Stimulated activated CD4-positive, alpha-beta T cell treated with anti-CD3 and anti-CD28 coated beads, Interleukin-1b, Interleukin-23, amount 100 ng/mL, for 24 hours (primary cell): Measurements from ENCODE around the gene DENND1B.
A peak's percentile ranks its signal among the peaks of the same experiment; 100 is the strongest.
"Not testable (repeated sequence)": the region's sequence is repeated elsewhere in the genome, so short reads cannot be mapped to it uniquely, and the experiment has no call there.

Experiments used
- DNase-seq, 4 experiments: peaks; one replicate each; pipeline ENCODE4 v3.0.0-alpha.2; 2020; ENCODE audit warnings: low read depth in 4 of 4, low spot score in 1 of 4

Gene DENND1B

DNA sequence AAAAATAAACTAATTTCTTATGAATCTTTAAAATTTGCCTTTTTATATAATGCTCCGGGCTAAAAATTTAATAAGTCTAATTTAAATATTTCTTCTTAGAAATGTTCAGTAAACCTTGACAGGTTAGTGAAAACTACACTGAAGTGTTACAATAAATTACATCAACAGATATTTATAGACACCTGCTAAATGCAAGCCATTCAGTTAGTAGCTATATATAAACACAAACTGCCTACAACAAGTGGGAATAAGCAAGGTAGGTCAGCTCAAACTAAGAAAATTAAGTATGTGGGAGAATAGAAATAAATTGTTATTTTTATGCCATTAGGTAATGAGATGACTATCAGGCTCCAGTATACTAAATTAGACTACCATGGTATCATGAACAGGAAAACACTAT is 215.6 kb downstream of the DENND1B start:
- no peak for DNase-seq

DNA sequence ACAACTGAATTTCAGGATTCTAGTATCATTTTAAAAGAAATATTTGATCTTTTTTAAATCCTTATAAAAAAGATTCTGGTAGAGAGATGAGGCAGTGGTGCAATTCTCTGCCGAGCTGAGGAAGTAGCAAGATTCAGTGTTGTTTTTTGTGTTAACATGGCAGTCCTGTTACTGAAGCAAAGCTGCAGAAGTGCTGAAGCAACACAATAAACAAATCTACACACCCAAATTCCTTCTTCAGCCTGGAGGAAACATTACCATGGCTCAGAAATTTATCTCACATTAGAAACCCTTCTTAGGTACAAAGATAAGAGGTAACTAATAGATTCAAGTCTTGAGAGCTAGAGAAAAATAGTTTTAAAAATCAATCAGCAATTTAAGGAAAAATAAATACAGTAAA is 216.0 kb downstream of the DENND1B start:
- DNase-seq = no peak

DNA sequence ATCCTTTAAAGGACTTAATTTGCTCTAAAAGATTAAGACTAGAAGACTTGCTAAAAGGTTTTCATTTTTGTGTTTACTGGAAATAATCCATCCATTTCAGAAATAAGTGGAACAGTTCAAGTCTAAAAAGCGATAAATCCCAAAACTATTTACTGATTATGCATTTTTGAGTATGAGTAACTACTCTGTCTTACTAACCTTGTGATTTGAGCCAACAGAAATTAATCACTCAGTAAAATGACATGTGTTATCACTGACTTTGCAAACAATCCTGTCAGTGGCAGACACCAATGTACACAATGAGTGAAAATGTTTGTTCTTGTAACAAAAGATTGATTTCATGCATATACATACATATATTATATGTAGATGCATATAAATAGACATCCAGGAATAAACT is 218.0 kb downstream of the DENND1B start:
- DNase-seq = no peak

DNA sequence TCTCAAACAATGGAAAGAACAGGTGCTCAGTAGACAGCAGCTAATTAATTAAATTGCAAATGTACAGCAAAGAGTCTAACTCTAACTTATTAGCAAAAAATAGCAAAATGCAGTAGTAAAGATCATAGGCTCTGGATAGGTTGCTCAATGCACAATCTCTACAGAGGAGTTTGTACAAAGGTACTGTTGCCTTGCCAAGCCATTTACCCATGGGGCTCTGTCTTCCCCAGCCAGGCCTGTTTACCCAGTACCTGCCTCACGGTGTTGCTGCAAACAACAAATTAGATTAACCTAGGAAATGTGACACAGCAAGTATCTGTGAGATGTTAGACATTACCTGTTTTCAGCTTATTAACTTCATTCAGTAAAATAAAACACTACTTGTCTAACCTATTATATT is 222.0 kb downstream of the DENND1B start:
- no peak for DNase-seq

DNA sequence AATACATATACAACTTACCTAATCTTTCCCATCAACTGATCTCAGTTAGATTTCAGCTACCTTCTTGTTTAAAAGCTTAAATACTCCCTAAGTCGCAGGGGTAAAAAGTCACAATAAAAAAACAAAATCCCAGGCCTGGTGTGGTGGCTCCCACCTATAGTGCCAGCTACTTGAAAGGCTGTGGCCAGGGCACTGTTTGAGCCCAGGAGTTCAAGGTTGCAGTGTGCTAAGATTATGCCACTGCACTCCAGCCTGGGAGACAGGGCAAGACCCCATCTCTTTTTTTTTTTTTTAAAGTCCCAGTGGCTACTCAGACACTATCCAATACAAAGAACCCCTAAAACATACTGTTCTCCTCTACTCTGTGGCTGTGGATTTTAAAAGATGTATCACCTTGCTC is 228.3 kb downstream of the DENND1B start:
- no peak for DNase-seq

DNA sequence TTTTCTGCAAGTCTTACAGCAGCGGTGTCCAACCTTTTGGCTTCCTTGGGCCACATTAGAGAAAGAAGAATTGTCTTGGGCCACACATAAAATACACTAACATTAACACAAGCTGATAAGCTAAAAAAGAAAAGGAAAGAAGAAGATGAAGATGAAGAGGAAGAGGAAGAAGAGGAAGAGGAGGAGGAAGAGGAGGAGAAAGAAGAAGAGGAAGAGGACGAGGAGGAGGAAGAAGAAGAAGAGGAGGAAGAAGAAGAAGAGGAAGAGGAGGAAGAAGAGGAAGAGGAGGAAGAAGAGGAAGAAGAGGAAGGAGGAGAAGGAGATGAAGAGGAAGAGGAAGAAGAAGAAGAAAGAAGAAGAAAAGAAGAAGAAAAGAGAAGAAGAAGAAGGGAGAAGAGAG is 230.7 kb downstream of the DENND1B start:
- no peak for DNase-seq

DNA sequence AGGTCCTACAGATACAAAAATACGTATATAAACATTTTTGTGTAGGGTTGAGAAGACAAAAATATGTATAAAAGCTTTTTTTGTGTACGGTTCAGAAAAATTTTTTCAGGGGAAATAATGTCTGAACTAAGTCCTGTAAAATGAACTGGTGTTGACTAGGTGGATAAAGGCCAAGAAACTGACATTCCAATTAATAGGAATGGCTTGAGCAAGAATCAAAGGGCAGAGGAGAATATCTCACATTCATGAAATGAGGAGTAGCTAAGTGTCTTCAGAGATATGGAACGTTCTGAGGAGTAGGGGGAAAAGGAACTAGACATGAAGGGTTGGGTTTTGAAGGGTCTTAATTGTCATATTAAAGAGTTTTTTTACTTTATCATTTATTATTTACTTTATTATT is 231.2 kb downstream of the DENND1B start:
- DNase-seq = no peak

DNA sequence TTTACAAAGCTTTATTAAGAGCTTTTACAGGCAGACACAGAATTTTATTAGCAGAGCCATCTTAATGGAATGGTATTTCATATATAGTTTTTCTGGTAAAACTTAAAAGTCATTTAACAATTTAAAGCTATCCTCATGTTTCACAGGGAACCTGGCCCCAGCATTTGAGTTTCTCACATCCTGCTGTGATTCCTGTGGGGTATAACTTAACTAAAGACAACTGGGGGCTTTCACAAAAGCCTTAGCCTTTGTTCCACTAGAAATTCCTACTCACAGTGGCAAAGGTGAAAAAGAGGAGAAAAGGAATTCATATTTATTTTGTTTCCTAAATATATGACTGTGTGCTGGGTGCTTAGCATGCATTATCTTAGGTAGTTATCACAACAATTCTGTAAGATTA is 233.9 kb downstream of the DENND1B start:
- no peak for DNase-seq

DNA sequence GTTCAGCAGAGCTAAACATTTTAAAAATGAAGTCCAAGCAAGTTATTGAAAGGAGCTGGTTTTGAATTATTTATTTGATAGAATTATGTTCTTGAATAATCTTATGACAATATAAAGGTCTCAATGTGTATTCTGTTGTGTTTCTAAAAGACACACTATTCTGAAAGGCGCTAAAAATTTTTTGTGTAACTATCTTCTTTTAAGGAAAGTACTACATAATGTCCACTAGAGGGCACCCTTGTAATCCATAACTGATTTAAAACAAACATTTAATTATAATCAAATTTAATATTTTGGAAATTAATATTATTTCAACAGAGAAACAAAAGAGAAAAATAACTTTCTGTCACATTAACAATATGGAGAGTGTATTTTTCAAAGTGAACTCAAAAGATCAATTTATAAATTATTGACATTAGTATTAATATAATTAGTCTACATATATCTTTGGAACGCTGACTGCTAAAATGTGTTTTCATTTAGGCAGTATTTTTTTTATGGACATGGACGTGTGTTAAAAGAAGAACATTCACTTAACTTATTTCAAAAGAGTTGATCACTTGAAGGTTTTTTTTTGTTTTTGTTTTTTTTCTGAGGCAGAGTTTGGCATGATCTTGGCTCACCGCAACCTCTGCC is 248.4 kb downstream of the DENND1B start:
- no peak for DNase-seq

DNA sequence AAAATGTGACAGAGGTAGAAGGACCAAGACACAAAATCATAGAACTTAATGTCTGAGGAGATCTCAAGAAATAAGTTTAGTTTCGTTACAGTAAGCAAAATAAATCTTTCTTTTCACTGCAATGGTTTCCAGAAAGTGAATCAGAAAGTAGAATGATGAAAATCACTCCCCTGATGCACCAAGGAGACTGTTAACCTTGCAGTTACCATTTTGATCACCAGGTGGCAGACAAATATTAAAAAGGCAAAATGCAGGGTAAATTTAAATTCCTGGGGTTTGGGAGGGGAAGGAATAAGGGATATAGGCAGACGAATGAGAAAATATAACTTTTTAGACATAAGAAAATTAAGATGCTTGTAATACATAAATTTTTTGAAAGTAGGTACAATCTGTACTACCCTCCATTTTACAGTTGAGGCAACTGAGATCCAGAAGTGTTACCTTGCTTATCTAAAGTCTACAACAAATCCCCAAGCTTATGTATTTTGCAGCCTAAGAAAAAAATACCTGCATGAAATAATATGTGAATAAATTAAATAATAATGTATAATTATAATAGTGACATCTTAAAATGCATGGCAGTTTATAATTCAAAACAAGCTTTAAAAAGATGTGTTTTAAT is 254.1 kb downstream of the DENND1B start:
- peak in 1 of 4 experiments; percentile 2 for DNase-seq

DNA sequence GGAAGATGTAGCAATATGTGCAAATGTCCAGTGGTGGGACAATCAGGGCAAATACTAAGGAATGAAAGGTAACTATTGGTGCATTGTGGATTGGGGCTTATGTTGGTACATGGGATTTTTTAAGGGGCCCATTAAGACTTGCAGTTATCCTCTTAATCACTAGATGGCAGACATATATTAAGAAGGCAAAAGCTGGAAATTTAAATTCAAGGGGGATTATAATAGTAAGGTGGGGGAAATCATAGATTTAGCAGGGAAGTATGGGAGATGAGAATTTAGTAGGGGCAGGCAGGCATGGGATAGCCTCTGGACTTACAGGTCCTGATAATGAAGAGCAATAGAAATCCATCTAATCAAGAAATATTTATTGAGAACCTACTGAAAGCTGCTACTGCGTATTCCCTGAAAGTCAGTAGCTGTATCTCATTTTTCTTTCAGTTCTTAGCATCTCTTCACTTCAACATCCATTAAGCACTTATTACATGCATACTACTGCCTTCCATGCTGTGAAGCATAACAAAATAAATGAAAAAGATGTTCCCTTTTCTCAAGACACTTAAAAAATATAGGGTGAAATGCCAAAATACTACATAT is 255.4 kb downstream of the DENND1B start:
- DNase-seq = no peak

DNA sequence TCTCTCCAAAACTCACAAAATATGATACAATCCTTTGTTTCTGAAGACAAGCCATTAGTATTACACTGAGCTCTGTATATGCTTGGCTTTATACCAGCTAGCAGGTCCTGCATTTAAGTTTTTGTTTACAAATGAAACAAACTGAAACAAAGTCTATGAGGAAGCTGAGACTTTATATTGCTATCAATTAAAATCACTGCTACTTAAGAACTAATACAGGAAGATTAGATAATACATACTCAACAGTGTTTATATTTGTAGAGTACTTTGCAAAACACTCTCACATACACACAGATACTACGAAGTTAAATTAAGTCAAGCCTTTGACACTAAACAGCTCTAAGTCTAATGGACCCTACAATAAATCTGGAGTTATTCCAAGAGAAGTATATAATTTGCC is 259.9 kb downstream of the DENND1B start:
- DNase-seq = no peak

DNA sequence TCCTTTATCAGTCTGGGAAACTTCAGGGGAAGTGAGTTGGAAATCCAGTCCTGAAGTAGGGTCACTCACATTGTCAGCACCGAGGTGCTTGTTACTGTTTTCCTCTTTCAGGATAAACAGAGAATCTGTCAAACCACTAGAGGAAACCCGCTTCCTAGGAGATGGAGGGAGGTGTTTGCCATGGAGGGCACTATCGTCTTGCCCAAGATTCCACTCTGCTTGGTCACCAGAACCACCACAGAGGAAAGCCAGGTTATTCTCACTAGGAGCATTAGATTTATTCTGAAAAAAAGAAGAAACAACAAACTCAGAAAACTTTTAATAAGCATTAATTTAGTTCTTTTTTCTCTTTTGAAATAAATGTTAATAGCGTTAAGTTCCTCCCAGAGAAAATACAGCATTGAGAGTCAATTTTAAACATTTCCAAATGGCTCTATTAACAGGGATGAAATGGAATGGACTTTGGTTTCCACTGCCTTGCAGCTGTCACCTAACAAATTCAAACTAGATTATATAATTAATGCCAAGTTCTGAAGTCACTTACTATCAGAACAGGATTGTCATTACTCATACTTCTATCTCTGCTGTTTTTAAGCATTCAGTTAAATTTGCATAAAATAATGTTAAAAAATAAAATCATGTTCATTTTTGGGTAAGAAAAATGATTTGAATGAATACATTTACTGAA is 264.4 kb downstream of the DENND1B start:
- no peak for DNase-seq

DNA sequence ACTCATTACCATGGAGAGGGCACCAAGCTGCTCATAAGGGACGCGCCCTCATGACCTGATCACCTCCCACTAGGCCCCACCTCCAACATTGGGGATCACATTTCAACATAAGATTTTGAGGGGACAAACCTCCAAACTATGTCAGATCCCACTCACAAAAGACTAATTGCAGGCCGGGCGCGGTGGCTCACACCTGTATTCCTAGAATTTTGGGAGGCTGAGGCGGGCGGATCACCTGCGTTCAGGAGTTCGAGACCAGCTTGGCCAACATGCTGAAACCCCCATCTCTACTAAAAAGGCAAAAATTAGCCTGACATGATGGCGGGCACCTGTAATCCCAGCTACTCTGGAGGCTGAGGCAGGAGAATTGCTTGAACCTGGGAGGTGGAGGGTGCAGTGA is 278.6 kb downstream of the DENND1B start:
- DNase-seq = no peak

DNA sequence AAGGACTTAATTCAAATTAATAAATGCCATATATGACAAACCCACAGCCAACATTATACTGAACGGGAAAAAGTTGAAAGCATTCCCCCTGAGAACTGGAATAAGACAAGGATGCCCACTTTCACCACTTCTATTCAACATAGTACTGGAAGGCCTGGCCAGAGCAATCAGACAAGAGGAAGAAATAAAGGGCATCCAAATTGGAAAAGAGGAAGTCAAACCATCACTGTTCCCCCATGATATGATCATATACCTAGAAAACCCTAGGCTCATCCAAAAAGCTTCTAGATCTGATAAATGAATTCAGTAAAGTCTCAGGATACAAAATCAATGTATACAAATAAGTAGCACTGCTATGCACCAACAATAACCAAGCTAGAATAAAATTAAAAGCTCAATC is 283.8 kb downstream of the DENND1B start:
- not testable (repeated sequence) for DNase-seq

DNA sequence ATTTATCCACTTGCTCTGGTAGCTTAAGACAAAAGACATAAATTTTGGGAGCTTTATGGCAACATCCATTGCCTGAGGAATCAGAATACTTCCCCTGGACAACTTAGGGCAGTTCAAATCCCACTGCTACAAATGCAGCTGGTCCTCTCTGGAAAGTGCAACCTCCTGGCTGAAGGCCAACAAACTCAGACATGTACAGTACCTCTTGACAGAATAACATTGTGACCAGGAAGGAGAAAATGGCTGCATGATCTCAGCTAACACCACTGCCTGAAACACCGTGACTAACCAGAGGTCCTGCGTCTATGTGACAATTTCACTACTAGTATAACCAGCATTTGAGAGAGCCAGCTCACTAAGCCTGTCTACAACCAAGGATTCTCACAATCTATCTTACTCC is 288.3 kb downstream of the DENND1B start:
- no peak for DNase-seq

DNA sequence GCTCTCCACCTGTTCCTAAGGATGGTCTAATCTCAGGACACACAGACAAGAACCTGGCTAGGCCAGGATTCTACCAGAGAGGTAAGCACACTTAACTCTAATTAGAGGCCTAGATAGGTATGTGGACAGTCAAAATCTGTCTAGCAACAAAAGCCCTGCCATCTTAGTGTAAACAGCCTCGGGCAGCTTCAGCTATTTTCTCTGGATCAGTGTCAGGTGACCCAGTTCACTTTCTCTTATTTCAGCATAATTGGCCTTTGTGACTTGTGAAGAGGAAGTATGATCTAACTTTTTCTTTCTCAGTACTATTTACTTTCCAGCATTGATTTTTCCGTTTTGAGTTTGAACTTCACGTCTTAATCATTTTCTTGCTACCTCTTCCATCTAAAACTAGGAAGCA is 289.5 kb downstream of the DENND1B start:
- DNase-seq = no peak

DNA sequence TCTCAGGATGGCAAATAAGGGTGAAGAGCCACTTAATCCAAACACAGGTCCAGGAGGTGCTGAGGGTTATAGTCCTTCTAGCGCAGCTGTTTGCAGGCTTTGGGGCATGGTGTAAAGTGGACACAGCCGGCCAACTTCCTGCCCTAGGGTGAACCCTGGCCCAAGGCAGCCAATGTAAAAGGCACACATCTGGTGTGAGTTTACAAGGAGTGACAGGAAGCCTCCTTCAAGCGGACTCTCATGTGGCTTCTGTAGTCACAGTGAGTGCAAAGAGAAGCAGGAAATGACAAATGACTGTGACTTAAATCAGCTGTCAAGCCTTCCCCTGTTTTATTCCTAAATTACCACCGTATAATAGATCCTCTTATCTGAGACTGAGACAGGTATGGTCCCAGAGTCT is 294.2 kb downstream of the DENND1B start:
- DNase-seq = no peak

DNA sequence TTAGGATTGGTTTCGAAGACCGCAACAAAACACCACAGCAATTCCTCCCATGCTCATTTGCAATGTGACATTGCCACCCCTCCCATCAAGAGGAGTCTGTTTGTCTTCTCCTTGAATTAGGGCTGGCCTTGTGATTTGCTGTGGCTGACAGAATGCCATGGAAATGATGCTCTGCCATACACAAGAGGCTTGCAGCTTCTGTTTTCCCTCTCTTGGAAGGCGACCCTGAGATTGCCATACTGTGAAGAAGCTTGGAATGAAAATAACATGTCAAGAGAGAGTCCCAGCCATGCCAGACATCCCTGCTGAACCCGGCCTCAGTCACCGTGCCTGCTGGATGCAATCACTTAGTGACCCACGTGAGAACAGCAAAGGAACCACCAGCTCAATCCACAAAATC is 294.8 kb downstream of the DENND1B start:
- DNase-seq = no peak

DNA sequence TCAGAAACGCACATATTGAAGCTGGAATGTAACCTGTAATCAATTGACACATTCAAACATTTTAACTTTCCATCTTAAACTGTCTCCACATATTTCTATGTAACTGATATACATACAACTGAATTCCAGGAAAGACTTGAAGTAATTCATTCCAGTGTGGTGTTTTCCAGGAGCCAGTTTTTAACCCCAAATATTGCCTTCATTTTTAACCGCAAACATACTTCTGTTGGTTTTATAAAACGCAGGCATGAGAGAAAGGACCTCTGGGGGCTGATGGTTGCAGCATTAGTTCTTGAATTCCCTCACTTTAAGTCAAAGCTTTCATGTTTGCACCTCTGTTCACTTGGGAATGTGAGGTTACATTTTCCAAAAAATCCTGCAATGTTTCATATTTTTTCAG is 303.1 kb downstream of the DENND1B start:
- DNase-seq = no peak

DNA sequence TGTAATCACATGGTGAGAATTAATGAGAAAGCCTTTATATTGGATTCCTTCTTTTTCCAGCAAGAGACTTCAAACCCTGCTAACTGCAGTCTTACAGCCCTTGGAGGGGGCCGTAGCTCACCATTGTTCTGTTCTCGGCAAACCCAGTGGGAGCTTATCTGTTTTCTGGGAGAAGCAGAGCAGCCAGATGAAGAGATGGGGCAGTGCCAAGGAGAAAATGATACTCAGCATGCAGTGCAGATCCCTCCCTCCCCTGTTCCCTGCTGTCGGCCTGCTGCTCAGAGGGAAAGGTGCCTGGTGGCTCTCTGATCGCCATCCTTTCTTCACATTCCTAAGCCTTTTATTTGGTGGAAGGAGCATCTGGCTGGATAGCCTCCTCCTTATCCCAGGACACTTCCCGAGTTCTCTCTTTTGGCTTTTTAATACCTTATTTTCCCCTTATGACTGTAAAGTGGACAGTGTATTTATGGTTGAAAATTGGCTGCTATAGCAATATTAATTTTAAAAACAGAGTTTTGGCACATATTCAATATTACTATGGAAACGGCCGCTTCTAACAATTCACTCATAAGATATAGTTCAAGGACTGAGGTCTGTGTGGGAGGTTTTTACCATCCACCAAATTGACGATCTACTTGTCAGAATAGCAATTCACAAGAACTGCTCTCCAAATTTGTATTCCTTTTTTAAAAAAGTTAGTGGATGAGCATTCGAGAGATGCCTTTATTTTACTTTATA is 303.9 kb downstream of the DENND1B start:
- no peak for DNase-seq

DNA sequence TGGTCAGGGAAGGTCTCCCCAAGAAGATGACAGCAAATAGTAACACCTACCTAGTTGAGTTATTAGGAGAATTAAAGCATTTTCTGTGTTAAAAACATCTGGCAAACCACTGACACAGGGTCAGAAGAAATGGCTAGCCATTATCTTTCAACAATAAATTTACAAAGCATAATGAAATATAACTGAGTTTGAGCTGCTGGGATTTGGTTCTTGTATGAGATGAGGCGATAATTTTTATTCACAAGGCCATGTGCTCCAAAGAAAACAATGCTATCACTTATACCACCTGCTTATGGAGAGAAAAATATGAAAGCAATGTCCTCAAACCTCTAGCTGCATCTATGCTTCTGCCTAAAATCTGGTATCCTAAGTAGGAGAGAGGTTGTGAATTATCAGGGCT is 304.9 kb downstream of the DENND1B start:
- DNase-seq = no peak
